Ureter (tissue), 1 donor: ENCODE measurements around the gene TACR2. TPM values are rescaled to one million over a fixed set of nuclear protein-coding genes. Genes with fewer than 3 reads are reported as not detected.

Experiments used
- DNase-seq: peaks from one replicate; pipeline ENCODE4 v3.0.0-alpha.2; 2020; ENCODE audit warnings: low spot score
- total RNA-seq: library from RNA; stranded (reverse); gene quantifications from one replicate; pipeline ENCODE4 v1.2.4, GENCODE V29; 2023
- donor health status: DM: yes; HTN: yes; CAD: no.

The TACR2 gene
- total RNA-seq, 1 donor from 2014 or later = 5.6 TPM

- DNase-seq = no peak
These were observed 42.5 kb downstream of the TACR2 start for GRCh38 chr10:69374242-69374641.

- no peak for DNase-seq
These were observed 44.4 kb downstream of the TACR2 start for GRCh38 chr10:69372126-69372980.

- DNase-seq = no peak
These were observed 49.2 kb downstream of the TACR2 start for GRCh38 chr10:69367469-69367868.

- no peak for DNase-seq
These were observed 50.0 kb downstream of the TACR2 start for GRCh38 chr10:69366738-69367137.

GRCh38 chr10:69364232-69364940 lies 52.3 kb downstream of the TACR2 start:
- DNase-seq = no peak

GRCh38 chr10:69363666-69364065 lies 53.1 kb downstream of the TACR2 start:
- DNase-seq = no peak

GRCh38 chr10:69362471-69362954 lies 54.2 kb downstream of the TACR2 start:
- DNase-seq = peak; percentile 72

- DNase-seq = no peak
These were observed 55.5 kb downstream of the TACR2 start for GRCh38 chr10:69361303-69361614.

- peak; percentile 86 for DNase-seq
These were observed 56.0 kb downstream of the TACR2 start for GRCh38 chr10:69360485-69361302.

GRCh38 chr10:69359594-69359993 lies 57.1 kb downstream of the TACR2 start:
- DNase-seq = no peak

- no peak for DNase-seq
These were observed 57.6 kb downstream of the TACR2 start for GRCh38 chr10:69359148-69359547.

- no peak for DNase-seq
These were observed 58.4 kb downstream of the TACR2 start for GRCh38 chr10:69358148-69358795.

GRCh38 chr10:69356187-69356586 lies 60.5 kb downstream of the TACR2 start:
- no peak for DNase-seq

- DNase-seq = no peak
These were observed 62.6 kb downstream of the TACR2 start for GRCh38 chr10:69353977-69354635.

Other genes starting within 250 kb of the TACR2 start
- 33.5 TPM for gene SUPV3L1, start 236.7 kb downstream of the TACR2 start, total RNA-seq
- gene HKDC1, start 196.6 kb downstream of the TACR2 start, total RNA-seq = 0.10 TPM
- gene HK1, start 138.4 kb downstream of the TACR2 start, total RNA-seq = 139 TPM
- gene TSPAN15, start 34.5 kb upstream of the TACR2 start, total RNA-seq = 156 TPM
- not detected for gene NEUROG3, start 156.5 kb upstream of the TACR2 start, total RNA-seq
- 5.6 TPM for gene FAM241B, start 213.3 kb upstream of the TACR2 start, total RNA-seq